ENCODE data around the gene MYO5B.

MYO5B gene

GRCh38 chr18:50033004-50033403 is 161.9 kb downstream of the MYO5B start:
- no peak for DNase-seq
- H3K4me3 ChIP-seq (ENCODE audit: low read depth, low read length), result no peak overlapping the region
- no peak overlapping the region for H3K27ac ChIP-seq
- no peaks in the 10 kb centered on the region for H3K27me3 ChIP-seq (replicated peaks)
- in situ Hi-C loops (cut with HindIII; ENCODE audit: low pct_ligation_motif_present, low sequenced_read_pairs), result no loop called here
- no peak for TF ChIP-seq CTCF (IDR thresholded peaks at IDR 0.05; ENCODE audit: low read depth, low read length, missing control alignments)
- no peaks in the 10 kb centered on the region for H3K36me3 ChIP-seq (replicated peaks)

GRCh38 chr18:50030146-50030545 is 164.8 kb downstream of the MYO5B start:
- Histone ChIP-seq H3K36me3 (replicated peaks) (no peaks in the 10 kb centered on the region), H3K27ac (no peak overlapping the region), H3K4me3 (ENCODE audit: low read depth, low read length) (no peak overlapping the region), H3K27me3 (replicated peaks) (no peaks in the 10 kb centered on the region)
- in situ Hi-C loops (cut with HindIII; ENCODE audit: low pct_ligation_motif_present, low sequenced_read_pairs), result no loop called here
- no peak for TF ChIP-seq CTCF (IDR thresholded peaks at IDR 0.05; ENCODE audit: low read depth, low read length, missing control alignments)
- DNase-seq, result no peak

GRCh38 chr18:50027996-50028395 is 167.0 kb downstream of the MYO5B start:
- no peaks in the 10 kb centered on the region for H3K36me3 ChIP-seq (replicated peaks)
- H3K27ac ChIP-seq, result no peak overlapping the region
- in situ Hi-C loops (cut with HindIII; ENCODE audit: low pct_ligation_motif_present, low sequenced_read_pairs), result no loop called here
- DNase-seq, result no peak
- TF ChIP-seq CTCF (IDR thresholded peaks at IDR 0.05; ENCODE audit: low read depth, low read length, missing control alignments), result no peak
- no peak overlapping the region for H3K4me3 ChIP-seq (ENCODE audit: low read depth, low read length)
- no peaks in the 10 kb centered on the region for H3K27me3 ChIP-seq (replicated peaks)

GRCh38 chr18:50024466-50024865 is 170.5 kb downstream of the MYO5B start:
- Histone ChIP-seq H3K27ac (no peak overlapping the region), H3K27me3 (replicated peaks) (no peaks in the 10 kb centered on the region), H3K4me3 (ENCODE audit: low read depth, low read length) (no peak overlapping the region), H3K36me3 (replicated peaks) (no peaks in the 10 kb centered on the region)
- in situ Hi-C loops (cut with HindIII; ENCODE audit: low pct_ligation_motif_present, low sequenced_read_pairs), result no loop called here
- no peak for DNase-seq
- TF ChIP-seq CTCF (IDR thresholded peaks at IDR 0.05; ENCODE audit: low read depth, low read length, missing control alignments), result no peak

GRCh38 chr18:50022985-50023384 is 172.0 kb downstream of the MYO5B start:
- Histone ChIP-seq H3K36me3 (replicated peaks) (no peaks in the 10 kb centered on the region), H3K27me3 (replicated peaks) (no peaks in the 10 kb centered on the region), H3K27ac (no peak overlapping the region), H3K4me3 (ENCODE audit: low read depth, low read length) (no peak overlapping the region)
- TF ChIP-seq CTCF (IDR thresholded peaks at IDR 0.05; ENCODE audit: low read depth, low read length, missing control alignments), result no peak
- in situ Hi-C loops (cut with HindIII; ENCODE audit: low pct_ligation_motif_present, low sequenced_read_pairs), result no loop called here
- DNase-seq, result no peak

GRCh38 chr18:50014606-50015005 is 180.3 kb downstream of the MYO5B start:
- Histone ChIP-seq H3K36me3 (replicated peaks) (no peaks in the 10 kb centered on the region), H3K27ac (no peak overlapping the region), H3K27me3 (replicated peaks) (no peaks in the 10 kb centered on the region), H3K4me3 (ENCODE audit: low read depth, low read length) (no peak overlapping the region)
- TF ChIP-seq CTCF (IDR thresholded peaks at IDR 0.05; ENCODE audit: low read depth, low read length, missing control alignments), result no peak
- in situ Hi-C loops (cut with HindIII; ENCODE audit: low pct_ligation_motif_present, low sequenced_read_pairs), result no loop called here
- DNase-seq, result no peak
